ENCODE results near the gene ULBP3.

Gene ULBP3

GRCh38 chr6:150055131-150055530, 13.8 kb downstream of the ULBP3 start:
- H3K9me3 ChIP-seq (ENCODE audit: control insufficient read depth, insufficient read depth, low read length) = no peaks in the 10 kb centered on the region
- no peaks in the 10 kb centered on the region for H3K36me3 ChIP-seq (ENCODE audit: control insufficient read depth, low read length)
- H3F3A ChIP-seq (ENCODE audit: control insufficient read depth, insufficient read depth) = no peaks in the 10 kb centered on the region
- TF ChIP-seq EZH2phosphoT487 (IDR thresholded peaks at IDR 0.05; ENCODE audit: borderline replicate concordance, low read length) = no peak
- TF ChIP-seq, protein P1, sequence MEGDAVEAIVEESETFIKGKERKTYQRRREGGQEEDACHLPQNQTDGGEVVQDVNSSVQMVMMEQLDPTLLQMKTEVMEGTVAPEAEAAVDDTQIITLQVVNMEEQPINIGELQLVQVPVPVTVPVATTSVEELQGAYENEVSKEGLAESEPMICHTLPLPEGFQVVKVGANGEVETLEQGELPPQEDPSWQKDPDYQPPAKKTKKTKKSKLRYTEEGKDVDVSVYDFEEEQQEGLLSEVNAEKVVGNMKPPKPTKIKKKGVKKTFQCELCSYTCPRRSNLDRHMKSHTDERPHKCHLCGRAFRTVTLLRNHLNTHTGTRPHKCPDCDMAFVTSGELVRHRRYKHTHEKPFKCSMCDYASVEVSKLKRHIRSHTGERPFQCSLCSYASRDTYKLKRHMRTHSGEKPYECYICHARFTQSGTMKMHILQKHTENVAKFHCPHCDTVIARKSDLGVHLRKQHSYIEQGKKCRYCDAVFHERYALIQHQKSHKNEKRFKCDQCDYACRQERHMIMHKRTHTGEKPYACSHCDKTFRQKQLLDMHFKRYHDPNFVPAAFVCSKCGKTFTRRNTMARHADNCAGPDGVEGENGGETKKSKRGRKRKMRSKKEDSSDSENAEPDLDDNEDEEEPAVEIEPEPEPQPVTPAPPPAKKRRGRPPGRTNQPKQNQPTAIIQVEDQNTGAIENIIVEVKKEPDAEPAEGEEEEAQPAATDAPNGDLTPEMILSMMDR (IDR thresholded peaks at IDR 0.05; ENCODE audit: low read depth, low read length, poor library complexity, severe bottlenecking) = no peak
- H3K9me2 ChIP-seq (replicated peaks; ENCODE audit: control insufficient read depth, low read length) = no peaks in the 10 kb centered on the region
- H3K4me1 ChIP-seq (ENCODE audit: control insufficient read depth, low read length) = peaks cover 6% of the 10 kb centered on the region
- no peaks in the 10 kb centered on the region for H4K20me1 ChIP-seq (ENCODE audit: control insufficient read depth, insufficient read depth, low read depth, low read length)
- no peak overlapping the region for H3K27ac ChIP-seq (ENCODE audit: low read depth, low read length)
- no peaks in the 10 kb centered on the region for H3K79me2 ChIP-seq (ENCODE audit: control insufficient read depth, low read length)
- no peak overlapping the region for H3K4me3 ChIP-seq (ENCODE audit: low read length)
- H3K4me2 ChIP-seq (ENCODE audit: low read length) = no peak overlapping the region
- H3K27me3 ChIP-seq (ENCODE audit: control insufficient read depth, low read length) = peaks cover 20% of the 10 kb centered on the region; the same call in 1 of the 2 replicates

GRCh38 chr6:150053450-150053849, 15.5 kb downstream of the ULBP3 start:
- Histone ChIP-seq H3K4me2 (ENCODE audit: low read length) (no peak overlapping the region), H3K27ac (ENCODE audit: low read depth, low read length) (no peak overlapping the region), H3K79me2 (ENCODE audit: control insufficient read depth, low read length) (no peaks in the 10 kb centered on the region), H3K4me3 (ENCODE audit: low read length) (no peak overlapping the region), H4K20me1 (ENCODE audit: control insufficient read depth, insufficient read depth, low read depth, low read length) (no peaks in the 10 kb centered on the region), H3K27me3 (ENCODE audit: control insufficient read depth, low read length) (peaks cover 20% of the 10 kb centered on the region; the same call in 1 of the 2 replicates), H3K9me2 (replicated peaks; ENCODE audit: control insufficient read depth, low read length) (no peaks in the 10 kb centered on the region), H3K4me1 (ENCODE audit: control insufficient read depth, low read length) (no peaks in the 10 kb centered on the region), H3K36me3 (ENCODE audit: control insufficient read depth, low read length) (no peaks in the 10 kb centered on the region), H3K9me3 (ENCODE audit: control insufficient read depth, insufficient read depth, low read length) (no peaks in the 10 kb centered on the region), H3F3A (ENCODE audit: control insufficient read depth, insufficient read depth) (no peaks in the 10 kb centered on the region)
- TF ChIP-seq, protein P1 (IDR thresholded peaks at IDR 0.05; ENCODE audit: low read depth, low read length, poor library complexity, severe bottlenecking) = no peak

DNA sequence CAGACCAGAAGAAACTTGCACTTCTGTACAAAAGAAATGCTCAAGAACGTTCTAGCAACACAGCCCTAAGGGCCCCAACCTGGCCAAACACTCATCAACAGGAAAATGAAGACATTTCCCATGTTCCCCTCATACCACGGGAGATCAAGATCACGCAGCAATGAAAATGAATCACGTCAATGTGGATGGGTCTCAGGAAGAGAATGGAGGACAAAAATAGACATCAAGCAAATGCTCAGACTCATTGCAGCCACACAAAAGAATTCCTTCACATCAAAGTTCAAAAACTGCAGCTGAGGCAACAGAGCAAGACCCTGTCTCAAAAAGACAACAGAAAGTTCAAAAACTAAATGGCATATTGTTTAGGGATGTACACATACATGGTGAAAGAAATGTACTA, 18.1 kb downstream of the ULBP3 start:
- H4K20me1 ChIP-seq (ENCODE audit: control insufficient read depth, insufficient read depth, low read depth, low read length) = no peaks in the 10 kb centered on the region
- H3K27ac ChIP-seq (ENCODE audit: low read depth, low read length) = no peak overlapping the region
- H3K9me2 ChIP-seq (replicated peaks; ENCODE audit: control insufficient read depth, low read length) = no peaks in the 10 kb centered on the region
- peaks cover 25% of the 10 kb centered on the region for H3K27me3 ChIP-seq (ENCODE audit: control insufficient read depth, low read length)
- no peak for TF ChIP-seq EZH2phosphoT487 (IDR thresholded peaks at IDR 0.05; ENCODE audit: borderline replicate concordance, low read length)
- TF ChIP-seq, protein P1 (IDR thresholded peaks at IDR 0.05; ENCODE audit: low read depth, low read length, poor library complexity, severe bottlenecking) = no peak
- no peaks in the 10 kb centered on the region for H3F3A ChIP-seq (ENCODE audit: control insufficient read depth, insufficient read depth)
- H3K4me2 ChIP-seq (ENCODE audit: low read length) = no peak overlapping the region
- H3K79me2 ChIP-seq (ENCODE audit: control insufficient read depth, low read length) = no peaks in the 10 kb centered on the region
- H3K4me3 ChIP-seq (ENCODE audit: low read length) = no peak overlapping the region
- H3K9me3 ChIP-seq (ENCODE audit: control insufficient read depth, insufficient read depth, low read length) = no peaks in the 10 kb centered on the region
- no peaks in the 10 kb centered on the region for H3K36me3 ChIP-seq (ENCODE audit: control insufficient read depth, low read length)
- no peaks in the 10 kb centered on the region for H3K4me1 ChIP-seq (ENCODE audit: control insufficient read depth, low read length)

DNA sequence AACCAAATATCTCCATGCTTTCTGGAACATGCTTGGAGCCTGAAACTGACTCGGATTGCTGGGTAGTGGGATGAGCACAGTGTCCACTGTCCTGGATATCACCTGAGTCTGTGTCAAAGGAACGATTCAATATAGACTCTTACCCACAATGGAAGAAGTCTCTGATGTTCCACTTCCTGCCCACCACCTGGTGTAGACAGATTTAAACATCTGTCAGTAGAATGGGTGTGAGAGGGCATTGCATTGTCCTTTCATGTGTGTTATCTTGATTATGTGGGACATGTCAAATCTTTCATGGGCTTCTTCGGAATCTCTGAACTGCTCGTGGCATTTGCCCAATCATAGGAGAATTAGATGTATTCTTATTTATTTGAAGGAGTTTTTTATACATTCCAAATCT, 20.8 kb downstream of the ULBP3 start:
- H3K79me2 ChIP-seq (ENCODE audit: control insufficient read depth, low read length) = no peaks in the 10 kb centered on the region
- no peaks in the 10 kb centered on the region for H3K36me3 ChIP-seq (ENCODE audit: control insufficient read depth, low read length)
- no peaks in the 10 kb centered on the region for H4K20me1 ChIP-seq (ENCODE audit: control insufficient read depth, insufficient read depth, low read depth, low read length)
- TF ChIP-seq, protein P1 (IDR thresholded peaks at IDR 0.05; ENCODE audit: low read depth, low read length, poor library complexity, severe bottlenecking) = no peak
- no peak for TF ChIP-seq EZH2phosphoT487 (IDR thresholded peaks at IDR 0.05; ENCODE audit: borderline replicate concordance, low read length)
- H3K27me3 ChIP-seq (ENCODE audit: control insufficient read depth, low read length) = peaks cover 13% of the 10 kb centered on the region
- H3K4me1 ChIP-seq (ENCODE audit: control insufficient read depth, low read length) = no peaks in the 10 kb centered on the region
- H3K9me3 ChIP-seq (ENCODE audit: control insufficient read depth, insufficient read depth, low read length) = no peaks in the 10 kb centered on the region
- no peaks in the 10 kb centered on the region for H3K9me2 ChIP-seq (replicated peaks; ENCODE audit: control insufficient read depth, low read length)
- H3K4me3 ChIP-seq (ENCODE audit: low read length) = no peak overlapping the region
- no peak overlapping the region for H3K4me2 ChIP-seq (ENCODE audit: low read length)
- H3F3A ChIP-seq (ENCODE audit: control insufficient read depth, insufficient read depth) = no peaks in the 10 kb centered on the region
- no peak overlapping the region for H3K27ac ChIP-seq (ENCODE audit: low read depth, low read length)
